Measurements from ENCODE around the gene ATF3.

The ATF3 gene

DNA sequence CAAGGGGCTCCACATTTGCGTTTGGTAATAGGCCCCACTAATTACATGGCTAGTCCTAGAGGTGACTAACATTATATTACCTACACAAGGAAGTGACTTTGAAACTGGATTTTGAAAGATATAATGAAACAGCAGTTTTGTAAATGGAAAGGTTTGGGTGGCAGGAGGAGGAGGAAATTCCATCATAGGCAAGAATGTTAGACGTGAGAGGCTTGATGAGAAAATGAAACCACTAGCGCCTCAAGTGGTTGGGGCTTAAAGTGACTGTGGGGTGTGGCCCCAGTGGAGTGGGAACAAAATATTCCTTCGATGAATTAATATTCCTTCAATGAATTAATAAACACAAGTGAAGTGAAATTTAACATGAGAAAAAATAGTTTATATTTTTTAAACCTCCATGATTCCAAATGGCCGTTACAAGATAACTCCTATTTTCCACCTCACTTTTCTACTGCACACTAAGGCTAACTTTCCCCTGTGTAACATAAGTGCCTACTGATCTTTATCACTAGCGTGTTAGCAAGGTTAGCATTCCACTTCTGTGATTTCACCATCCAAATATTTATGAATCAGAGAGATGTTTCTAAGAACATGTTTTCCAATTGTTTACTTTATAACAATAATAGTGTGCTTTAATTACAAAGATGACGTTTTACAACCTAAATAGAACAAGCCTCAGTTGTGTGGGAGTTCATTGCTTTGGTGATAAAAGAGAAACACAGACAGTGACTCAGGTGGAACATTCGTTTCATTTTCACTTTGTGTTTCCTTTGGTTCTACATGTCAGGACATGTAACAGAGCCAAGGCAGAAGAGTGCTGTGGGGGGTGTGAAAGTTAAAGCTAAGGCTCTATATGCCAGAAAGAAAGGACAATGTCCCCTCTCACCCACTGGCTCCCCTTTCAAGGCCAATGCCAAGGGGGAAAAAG is 12.5 kb upstream of the ATF3 start:
- TF ChIP-seq, protein P1, sequence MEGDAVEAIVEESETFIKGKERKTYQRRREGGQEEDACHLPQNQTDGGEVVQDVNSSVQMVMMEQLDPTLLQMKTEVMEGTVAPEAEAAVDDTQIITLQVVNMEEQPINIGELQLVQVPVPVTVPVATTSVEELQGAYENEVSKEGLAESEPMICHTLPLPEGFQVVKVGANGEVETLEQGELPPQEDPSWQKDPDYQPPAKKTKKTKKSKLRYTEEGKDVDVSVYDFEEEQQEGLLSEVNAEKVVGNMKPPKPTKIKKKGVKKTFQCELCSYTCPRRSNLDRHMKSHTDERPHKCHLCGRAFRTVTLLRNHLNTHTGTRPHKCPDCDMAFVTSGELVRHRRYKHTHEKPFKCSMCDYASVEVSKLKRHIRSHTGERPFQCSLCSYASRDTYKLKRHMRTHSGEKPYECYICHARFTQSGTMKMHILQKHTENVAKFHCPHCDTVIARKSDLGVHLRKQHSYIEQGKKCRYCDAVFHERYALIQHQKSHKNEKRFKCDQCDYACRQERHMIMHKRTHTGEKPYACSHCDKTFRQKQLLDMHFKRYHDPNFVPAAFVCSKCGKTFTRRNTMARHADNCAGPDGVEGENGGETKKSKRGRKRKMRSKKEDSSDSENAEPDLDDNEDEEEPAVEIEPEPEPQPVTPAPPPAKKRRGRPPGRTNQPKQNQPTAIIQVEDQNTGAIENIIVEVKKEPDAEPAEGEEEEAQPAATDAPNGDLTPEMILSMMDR (IDR thresholded peaks at IDR 0.05; ENCODE audit: low read depth, low read length, poor library complexity, severe bottlenecking) = peak; percentile 69
- no peak for TF ChIP-seq EZH2phosphoT487 (IDR thresholded peaks at IDR 0.05; ENCODE audit: borderline replicate concordance, low read length)
- Histone ChIP-seq H3K4me2 (ENCODE audit: low read length) (no peak overlapping the region), H3K79me2 (ENCODE audit: control insufficient read depth, low read length) (no peaks in the 10 kb centered on the region), H3K27ac (ENCODE audit: low read depth, low read length) (no peak overlapping the region), H3K27me3 (ENCODE audit: control insufficient read depth, low read length) (peaks cover 24% of the 10 kb centered on the region; the same call in 1 of the 2 replicates), H3K9me2 (replicated peaks; ENCODE audit: control insufficient read depth, low read length) (no peaks in the 10 kb centered on the region), H3K4me3 (ENCODE audit: low read length) (no peak overlapping the region), H3K4me1 (ENCODE audit: control insufficient read depth, low read length) (no peaks in the 10 kb centered on the region), H3K36me3 (ENCODE audit: control insufficient read depth, low read length) (no peaks in the 10 kb centered on the region), H3K9me3 (ENCODE audit: control insufficient read depth, insufficient read depth, low read length) (no peaks in the 10 kb centered on the region), H4K20me1 (ENCODE audit: control insufficient read depth, insufficient read depth, low read depth, low read length) (no peaks in the 10 kb centered on the region), H3F3A (ENCODE audit: control insufficient read depth, insufficient read depth) (no peaks in the 10 kb centered on the region)

DNA sequence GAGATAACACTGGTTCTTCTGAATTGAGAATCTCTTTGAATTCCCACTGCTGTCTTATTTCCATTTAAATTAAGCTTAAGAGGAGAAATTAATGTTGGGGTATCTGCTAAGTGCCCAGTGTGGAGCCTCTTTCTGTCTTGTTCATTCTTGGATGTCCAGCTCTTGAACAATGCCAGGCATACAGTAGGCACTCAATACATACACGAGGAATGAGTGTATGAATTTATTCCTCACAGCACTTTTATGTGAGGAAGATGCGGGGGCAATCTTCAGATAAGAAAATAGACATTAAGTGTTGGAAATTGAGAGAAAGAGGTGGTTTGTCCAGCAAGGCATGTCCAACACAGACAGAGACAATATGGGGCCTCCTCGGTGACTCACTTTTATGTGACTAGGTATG is 11.8 kb upstream of the ATF3 start:
- Histone ChIP-seq H3K79me2 (ENCODE audit: control insufficient read depth, low read length) (no peaks in the 10 kb centered on the region), H3K4me1 (ENCODE audit: control insufficient read depth, low read length) (no peaks in the 10 kb centered on the region), H3K4me3 (ENCODE audit: low read length) (no peak overlapping the region), H3K4me2 (ENCODE audit: low read length) (no peak overlapping the region), H3K27me3 (ENCODE audit: control insufficient read depth, low read length) (peaks cover 25% of the 10 kb centered on the region; the same call in 1 of the 2 replicates), H3F3A (ENCODE audit: control insufficient read depth, insufficient read depth) (no peaks in the 10 kb centered on the region), H3K27ac (ENCODE audit: low read depth, low read length) (no peak overlapping the region), H3K36me3 (ENCODE audit: control insufficient read depth, low read length) (no peaks in the 10 kb centered on the region), H4K20me1 (ENCODE audit: control insufficient read depth, insufficient read depth, low read depth, low read length) (no peaks in the 10 kb centered on the region), H3K9me3 (ENCODE audit: control insufficient read depth, insufficient read depth, low read length) (no peaks in the 10 kb centered on the region), H3K9me2 (replicated peaks; ENCODE audit: control insufficient read depth, low read length) (no peaks in the 10 kb centered on the region)
- no peak for TF ChIP-seq EZH2phosphoT487 (IDR thresholded peaks at IDR 0.05; ENCODE audit: borderline replicate concordance, low read length)
- TF ChIP-seq, protein P1 (IDR thresholded peaks at IDR 0.05; ENCODE audit: low read depth, low read length, poor library complexity, severe bottlenecking) = no peak

DNA sequence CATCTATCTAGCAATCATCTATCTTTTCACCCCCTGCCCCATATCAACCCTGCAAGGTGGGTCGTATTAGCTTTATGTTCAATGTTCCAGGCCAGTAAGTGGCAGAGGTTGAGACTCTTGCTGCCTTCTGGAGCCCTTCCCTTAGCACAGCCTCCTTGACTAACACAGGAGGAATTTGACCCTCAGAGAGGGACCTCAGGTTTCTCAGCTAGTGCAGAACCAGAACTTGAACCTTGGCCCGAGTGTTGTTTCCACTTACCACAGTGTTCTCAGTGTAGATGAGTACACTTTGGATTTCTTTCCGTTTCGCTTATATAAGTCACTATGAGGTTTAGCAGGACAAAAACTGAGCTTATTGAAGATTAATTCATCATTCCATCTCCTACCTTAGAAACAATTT is 11.1 kb upstream of the ATF3 start:
- Histone ChIP-seq H3K4me1 (ENCODE audit: control insufficient read depth, low read length) (no peaks in the 10 kb centered on the region), H4K20me1 (ENCODE audit: control insufficient read depth, insufficient read depth, low read depth, low read length) (no peaks in the 10 kb centered on the region), H3F3A (ENCODE audit: control insufficient read depth, insufficient read depth) (no peaks in the 10 kb centered on the region), H3K79me2 (ENCODE audit: control insufficient read depth, low read length) (no peaks in the 10 kb centered on the region), H3K9me3 (ENCODE audit: control insufficient read depth, insufficient read depth, low read length) (no peaks in the 10 kb centered on the region), H3K4me2 (ENCODE audit: low read length) (no peak overlapping the region), H3K36me3 (ENCODE audit: control insufficient read depth, low read length) (no peaks in the 10 kb centered on the region), H3K9me2 (replicated peaks; ENCODE audit: control insufficient read depth, low read length) (no peaks in the 10 kb centered on the region), H3K4me3 (ENCODE audit: low read length) (no peak overlapping the region), H3K27ac (ENCODE audit: low read depth, low read length) (no peak overlapping the region), H3K27me3 (ENCODE audit: control insufficient read depth, low read length) (peaks cover 32% of the 10 kb centered on the region; the same call in 1 of the 2 replicates)
- TF ChIP-seq, protein P1 (IDR thresholded peaks at IDR 0.05; ENCODE audit: low read depth, low read length, poor library complexity, severe bottlenecking) = no peak
- no peak for TF ChIP-seq EZH2phosphoT487 (IDR thresholded peaks at IDR 0.05; ENCODE audit: borderline replicate concordance, low read length)
